Tibial nerve (tissue), 4 donors: ENCODE results near the gene OGDHL.

Experiments used
- CTCF ChIP-seq, 5 experiments: fragments of 200-600 bp in 3 of 5; fragments of 450-650 bp in 2 of 5; sonication (generic) in 3 of 5; IDR thresholded peaks; one replicate each; pipeline ENCODE4 v1.5.1; 2016 to 2019; ENCODE audit warnings: antibody characterized with exemption in 5 of 5, mild to moderate bottlenecking in 3 of 5, moderate library complexity in 2 of 5
- EP300 ChIP-seq, 2 donors: sonication (generic); formaldehyde crosslinking; IDR thresholded peaks; one replicate each; pipeline ENCODE4 v1.6.1; 2017; ENCODE audit warnings: antibody characterized with exemption in 2 of 2, mild to moderate bottlenecking in 1 of 2
- POLR2A ChIP-seq, 2 donors: fragments of 450-650 bp; IDR thresholded peaks; one replicate each; pipeline ENCODE4 v1.6.1; 2017; ENCODE audit warnings: antibody characterized with exemption in 2 of 2, mild to moderate bottlenecking in 2 of 2, moderate library complexity in 2 of 2

GRCh38 chr10:49696311-49696710 is 65.8 kb downstream of the OGDHL start:
- TF ChIP-seq CTCF (IDR thresholded peaks at IDR 0.05) (no peak), POLR2A (IDR thresholded peaks at IDR 0.05) (no peak), EP300 (IDR thresholded peaks at IDR 0.05) (no peak)
